Activated CD8-positive, alpha-beta T cell treated with anti-CD3 and anti-CD28 coated beads for 36 hours (primary cell): Measurements from ENCODE around the gene C1orf35. TPM values are rescaled to one million over a fixed set of nuclear protein-coding genes. Genes with fewer than 3 reads are reported as not detected.

ENCODE experiments used
- ATAC-seq: fragments of 200-7000 bp; cut with Tn5 transposase; one replicate; pipeline ENCODE4 v1.10.0; 2021; ENCODE audit warnings: mild to moderate bottlenecking, moderate library complexity
- CTCF ChIA-PET: fragments of 350-600 bp; sonication (Branson Sonifier 250); formaldehyde crosslinking; loops from one replicate; lab custom pipeline; 2021; ENCODE audit warnings: antibody characterized with exemption; lab: Charles Lee
- POLR2A ChIA-PET: fragments of 350-600 bp; sonication (Branson Sonifier 250); formaldehyde crosslinking; loops from one replicate; lab custom pipeline; 2021; ENCODE audit warnings: antibody characterized with exemption; lab: Charles Lee
- DNase-seq: peaks from one replicate; pipeline ENCODE4 v3.0.0-alpha.2; 2020
- H3K27ac Mint-ChIP-seq: one replicate; pipeline ENCODE4 v1.8.0; 2021; ENCODE audit warnings: mild to moderate bottlenecking, mixed read lengths
- H3K27me3 Mint-ChIP-seq: one replicate; pipeline ENCODE4 v1.8.0; 2021; ENCODE audit warnings: mixed read lengths
- H3K36me3 Mint-ChIP-seq: one replicate; pipeline ENCODE4 v1.8.0; 2021; ENCODE audit warnings: low read depth, mixed read lengths
- H3K4me1 Mint-ChIP-seq: one replicate; pipeline ENCODE4 v1.8.0; 2021; ENCODE audit warnings: low read depth, mixed read lengths
- H3K4me3 Mint-ChIP-seq: one replicate; pipeline ENCODE4 v1.8.0; 2021; ENCODE audit warnings: mild to moderate bottlenecking, moderate library complexity, mixed read lengths
- H3K9me3 Mint-ChIP-seq: one replicate; pipeline ENCODE4 v1.8.0; 2021; ENCODE audit warnings: mixed read lengths
- CTCF ChIP-seq: fragments of 200-600 bp; IDR thresholded peaks from one replicate; pipeline ENCODE4 v1.8.0; 2022; ENCODE audit warnings: antibody characterized with exemption, mild to moderate bottlenecking
- intact Hi-C: fragments of 100-400 bp; cut with micrococcal nuclease; formaldehyde crosslinking; loops from one replicate; pipeline ENCODE4 v1.10.0; 2022
- total RNA-seq, 2 experiments: library from RNA; stranded (reverse); gene quantifications; one replicate each; pipeline ENCODE4 v1.2.3, GENCODE V29; 2021

Gene C1orf35
- total RNA-seq, 2 experiments from 2014 or later: 22.2 to 23.5 TPM

- Mint-ChIP-seq H3K27me3 (peaks cover 36% of the 10 kb centered on the region), H3K4me1 (peaks cover 5% of the 10 kb centered on the region), H3K4me3 (no peak overlapping the region), H3K27ac (no peak overlapping the region), H3K36me3 (no peaks in the 10 kb centered on the region), H3K9me3 (no peaks in the 10 kb centered on the region)
- intact Hi-C loops: no loop called here
- TF ChIP-seq CTCF: no peak
- CTCF ChIA-PET: interaction anchor here (0.9 to 1.2 kb wide), 3 partner anchors 60 to 65 kb away, joined by 3 read pairs; no protein-coding TSS in a partner anchor
- DNase-seq: no peak
- POLR2A ChIA-PET: interaction anchor here (0.6 to 1.3 kb wide), 2 partner anchors 12 to 47 kb away, joined by 3 read pairs; no protein-coding TSS in a partner anchor
- ATAC-seq: no peak
Measured at GRCh38 chr1:228061411-228062084, 41.6 kb downstream of the C1orf35 start.

DNA sequence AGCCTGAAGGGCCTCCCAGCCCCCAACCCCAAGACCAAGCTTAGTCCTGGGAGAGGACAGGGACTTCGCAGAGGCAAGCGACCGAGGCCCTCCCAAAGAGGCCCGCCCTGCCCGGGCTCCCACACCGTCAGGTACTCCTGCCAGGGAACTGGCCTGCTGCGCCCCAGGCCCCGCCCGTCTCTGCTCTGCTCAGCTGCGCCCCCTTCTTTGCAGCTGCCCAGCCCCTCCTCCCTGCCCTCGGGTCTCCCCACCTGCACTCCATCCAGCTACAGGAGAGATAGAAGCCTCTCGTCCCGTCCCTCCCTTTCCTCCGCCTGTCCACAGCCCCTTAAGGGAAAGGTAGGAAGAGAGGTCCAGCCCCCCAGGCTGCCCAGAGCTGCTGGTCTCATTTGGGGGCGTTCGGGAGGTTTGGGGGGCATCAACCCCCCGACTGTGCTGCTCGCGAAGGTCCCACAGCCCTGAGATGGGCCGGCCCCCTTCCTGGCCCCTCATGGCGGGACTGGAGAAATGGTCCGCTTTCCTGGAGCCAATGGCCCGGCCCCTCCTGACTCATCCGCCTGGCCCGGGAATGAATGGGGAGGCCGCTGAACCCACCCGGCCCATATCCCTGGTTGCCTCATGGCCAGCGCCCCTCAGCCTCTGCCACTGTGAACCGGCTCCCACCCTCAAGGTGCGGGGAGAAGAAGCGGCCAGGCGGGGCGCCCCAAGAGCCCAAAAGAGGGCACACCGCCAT lies 42.5 kb downstream of the C1orf35 start:
- peak overlapping the region; percentile 15 for H3K4me3 Mint-ChIP-seq
- H3K36me3 Mint-ChIP-seq: no peaks in the 10 kb centered on the region
- no peak for DNase-seq
- TF ChIP-seq CTCF: peak; percentile 27
- CTCF ChIA-PET: interaction anchor here (1.0 to 1.3 kb wide), 3 partner anchors 59 to 61 kb away, joined by 3 to 5 read pairs (median 3); no protein-coding TSS in a partner anchor
- intact Hi-C loops: no loop called here
- H3K9me3 Mint-ChIP-seq: no peaks in the 10 kb centered on the region
- POLR2A ChIA-PET: interaction anchor here (1.2 to 1.3 kb wide), 2 partner anchors 12 to 22 kb away, joined by 3 to 5 read pairs; partner anchors contain the start of gene ARF1
- H3K4me1 Mint-ChIP-seq: peaks cover 5% of the 10 kb centered on the region
- no peak for ATAC-seq
- H3K27ac Mint-ChIP-seq: no peak overlapping the region
- H3K27me3 Mint-ChIP-seq: peaks cover 39% of the 10 kb centered on the region

DNA sequence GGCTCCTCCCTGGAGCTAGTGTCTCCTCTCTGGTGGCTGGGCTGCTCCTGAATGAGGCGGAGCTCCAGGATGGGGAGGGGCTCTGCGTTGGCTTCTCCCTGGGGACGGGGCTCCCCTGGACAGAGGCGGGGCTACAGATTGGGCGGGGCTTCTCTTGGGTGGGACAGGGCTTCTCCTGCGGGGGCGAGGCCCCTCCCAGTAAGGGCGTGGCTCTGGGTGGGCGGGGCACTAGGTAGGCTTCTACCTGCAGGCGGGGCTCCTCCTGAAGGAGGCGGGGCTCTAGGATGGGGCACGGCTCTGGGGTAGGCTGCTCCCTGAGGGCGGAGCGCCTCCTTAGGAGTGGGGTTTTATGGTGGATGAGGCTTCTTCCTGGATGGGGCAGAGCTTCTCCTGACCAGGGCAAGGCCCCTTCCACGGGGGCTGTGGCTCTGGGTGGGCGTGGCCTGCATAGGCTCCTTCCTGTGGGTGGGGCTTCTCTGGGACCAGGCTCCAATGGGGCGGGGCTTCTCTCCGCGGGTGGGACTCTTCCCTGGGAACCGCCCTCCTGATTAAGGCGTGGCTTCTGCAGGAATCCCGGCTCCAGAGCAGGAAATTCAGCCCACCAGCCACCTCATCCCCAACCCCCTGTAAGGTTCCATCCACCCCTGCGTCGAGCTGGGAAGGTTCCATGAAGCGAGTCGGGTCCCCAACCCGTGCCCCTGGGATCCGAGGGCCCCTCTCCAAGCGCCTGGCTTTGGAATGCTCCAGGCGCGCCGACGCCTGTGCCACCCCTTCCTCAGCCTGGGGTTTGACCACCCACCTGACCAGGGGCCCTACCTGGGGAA lies 43.3 kb downstream of the C1orf35 start:
- Mint-ChIP-seq H3K9me3 (no peaks in the 10 kb centered on the region), H3K36me3 (no peaks in the 10 kb centered on the region), H3K27ac (no peak overlapping the region), H3K27me3 (peaks cover 37% of the 10 kb centered on the region), H3K4me1 (peaks cover 5% of the 10 kb centered on the region), H3K4me3 (peak overlapping the region; percentile 55)
- peak; percentile 87 for ATAC-seq
- TF ChIP-seq CTCF: no peak
- POLR2A ChIA-PET: interaction anchor here (1.2 to 1.3 kb wide), 2 partner anchors 11 to 23 kb away, joined by 3 to 5 read pairs; partner anchors contain the start of gene ARF1
- DNase-seq: peak; percentile 91
- CTCF ChIA-PET: interaction anchor here (1.3 kb wide), 1 partner anchor 60 kb away, joined by 5 read pairs; no protein-coding TSS in a partner anchor
- intact Hi-C loops: no loop called here

DNA sequence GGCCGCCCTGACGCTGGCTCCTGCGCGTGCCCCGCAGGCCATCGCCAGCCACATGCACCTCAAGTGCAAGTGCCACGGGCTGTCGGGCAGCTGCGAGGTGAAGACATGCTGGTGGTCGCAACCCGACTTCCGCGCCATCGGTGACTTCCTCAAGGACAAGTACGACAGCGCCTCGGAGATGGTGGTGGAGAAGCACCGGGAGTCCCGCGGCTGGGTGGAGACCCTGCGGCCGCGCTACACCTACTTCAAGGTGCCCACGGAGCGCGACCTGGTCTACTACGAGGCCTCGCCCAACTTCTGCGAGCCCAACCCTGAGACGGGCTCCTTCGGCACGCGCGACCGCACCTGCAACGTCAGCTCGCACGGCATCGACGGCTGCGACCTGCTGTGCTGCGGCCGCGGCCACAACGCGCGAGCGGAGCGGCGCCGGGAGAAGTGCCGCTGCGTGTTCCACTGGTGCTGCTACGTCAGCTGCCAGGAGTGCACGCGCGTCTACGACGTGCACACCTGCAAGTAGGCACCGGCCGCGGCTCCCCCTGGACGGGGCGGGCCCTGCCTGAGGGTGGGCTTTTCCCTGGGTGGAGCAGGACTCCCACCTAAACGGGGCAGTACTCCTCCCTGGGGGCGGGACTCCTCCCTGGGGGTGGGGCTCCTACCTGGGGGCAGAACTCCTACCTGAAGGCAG lies 44.0 kb downstream of the C1orf35 start:
- Mint-ChIP-seq H3K4me3 (peak overlapping the region; percentile 55), H3K36me3 (no peaks in the 10 kb centered on the region), H3K27ac (no peak overlapping the region), H3K4me1 (peaks cover 5% of the 10 kb centered on the region), H3K9me3 (no peaks in the 10 kb centered on the region), H3K27me3 (peaks cover 38% of the 10 kb centered on the region)
- ChIA-PET POLR2A (no interaction called here), CTCF (interaction anchor here (1.3 to 1.6 kb wide), 3 partner anchors 10 to 60 kb away, joined by 3 to 7 read pairs (median 5); no protein-coding TSS in a partner anchor)
- TF ChIP-seq CTCF: no peak
- ATAC-seq (peak; percentile 62), DNase-seq (peak; percentile 59)
- intact Hi-C loops: no loop called here
